Sigmoid colon (tissue), 4 donors: ENCODE measurements around the gene CDK11B.

Source experiments
- CTCF ChIP-seq, 4 experiments: fragments of 450-650 bp in 3 of 4; fragments of 200-600 bp in 1 of 4; IDR thresholded peaks; one replicate each; pipeline ENCODE4 v1.5.1; 2016 to 2019; ENCODE audit warnings: antibody characterized with exemption in 4 of 4, mild to moderate bottlenecking in 3 of 4, moderate library complexity in 2 of 4
- EP300 ChIP-seq, 4 donors: sonication (generic); formaldehyde crosslinking; IDR thresholded peaks; one replicate each; pipeline ENCODE4 v1.6.1; 2017; ENCODE audit warnings: antibody characterized with exemption in 4 of 4
- POLR2A ChIP-seq, 2 donors: fragments of 450-650 bp; IDR thresholded peaks; one replicate each; pipeline ENCODE4 v1.6.1; 2016; ENCODE audit warnings: antibody characterized with exemption in 2 of 2, mild to moderate bottlenecking in 2 of 2, moderate library complexity in 2 of 2

GRCh38 chr1:1626207-1627141, 32.3 kb downstream of the CDK11B start:
- no peak for TF ChIP-seq POLR2A (IDR thresholded peaks at IDR 0.05)
- TF ChIP-seq CTCF (IDR thresholded peaks at IDR 0.05), result no peak
- no peak for TF ChIP-seq EP300 (IDR thresholded peaks at IDR 0.05)
